Thyroid gland (tissue), 4 donors: ENCODE measurements around the gene HIVEP3.

Source experiments
- CTCF ChIP-seq, 6 experiments: fragments of 200-600 bp in 3 of 6; fragments of 450-650 bp in 3 of 6; sonication (generic) in 3 of 6; IDR thresholded peaks; one replicate each; pipeline ENCODE4 v1.5.1; 2016 to 2019; ENCODE audit warnings: antibody characterized with exemption in 6 of 6, mild to moderate bottlenecking in 2 of 6, inconsistent platforms in 1 of 6, moderate library complexity in 1 of 6
- POLR2A ChIP-seq, 2 donors: fragments of 450-650 bp; IDR thresholded peaks; one replicate each; pipeline ENCODE4 v1.6.1; 2017; ENCODE audit warnings: antibody characterized with exemption in 2 of 2, mild to moderate bottlenecking in 2 of 2, moderate library complexity in 1 of 2

GRCh38 chr1:41804176-41804575, 114.5 kb downstream of the HIVEP3 start:
- TF ChIP-seq CTCF (IDR thresholded peaks at IDR 0.05) (no peak), POLR2A (IDR thresholded peaks at IDR 0.05) (no peak)
